D341Med (cell line): Measurements from ENCODE around the gene FOXK2.

Source experiments
- DNase-seq: peaks from one replicate; pipeline ENCODE4 v3.0.0; 2012; ENCODE audit warnings: low spot score

FOXK2 gene

DNA sequence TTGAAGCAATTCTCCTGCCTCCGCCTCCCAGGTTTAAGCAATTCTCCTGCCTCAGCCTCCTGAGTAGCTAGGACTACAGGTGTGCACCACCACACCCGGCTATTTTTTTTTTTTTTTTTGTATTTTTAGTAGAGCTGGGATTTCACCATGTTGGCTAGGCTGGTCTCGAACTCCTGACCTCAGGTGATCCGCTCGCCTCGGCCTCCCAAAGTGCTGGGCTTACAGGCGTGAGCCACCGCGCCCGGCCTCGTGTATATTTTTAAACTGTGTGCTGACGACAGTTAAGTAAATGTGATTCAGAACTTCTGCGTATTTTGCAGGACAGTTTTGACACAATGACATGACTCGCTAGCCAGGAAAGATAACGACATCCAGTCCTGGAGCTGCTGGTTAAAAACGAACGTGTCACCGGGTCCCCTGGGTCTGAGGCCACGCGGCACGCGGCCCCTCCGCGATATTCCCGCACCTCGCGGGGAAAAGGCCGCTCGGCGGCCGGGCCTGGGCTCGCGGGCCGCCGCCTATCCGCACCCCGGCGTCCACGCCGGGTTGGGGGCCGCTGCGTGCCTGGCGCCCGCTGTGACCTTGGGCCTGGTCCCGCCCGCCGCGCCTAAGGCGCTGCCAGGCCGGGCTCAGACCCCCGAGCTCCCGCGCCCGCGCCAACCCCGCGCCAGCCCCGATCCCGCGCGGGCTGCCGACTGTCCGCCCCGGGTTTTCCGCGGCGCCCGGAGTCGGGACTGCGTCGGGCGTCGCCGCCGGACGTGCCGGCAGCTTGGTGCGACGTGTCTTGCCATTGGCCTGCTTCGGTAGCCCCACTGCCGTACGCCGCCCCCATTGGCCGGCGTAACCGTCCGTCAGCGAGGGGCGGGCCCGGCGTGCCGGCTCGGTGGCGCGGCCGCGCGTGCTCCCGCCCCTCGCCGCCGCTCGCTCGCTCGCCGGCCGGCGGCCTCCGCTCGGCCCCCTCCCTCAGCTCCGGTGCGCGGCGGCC, at the start of gene FOXK2:
Gene FOXK2, plus strand, starts transcription at position 907 of the 985 bp plus-strand sequence. CDS start 157 bp downstream, outside the sequence.
- DNase-seq = peak; percentile 100

- no peak for DNase-seq
These were observed 49.5 kb upstream of the FOXK2 start for GRCh38 chr17:82470065-82470464.

DNA sequence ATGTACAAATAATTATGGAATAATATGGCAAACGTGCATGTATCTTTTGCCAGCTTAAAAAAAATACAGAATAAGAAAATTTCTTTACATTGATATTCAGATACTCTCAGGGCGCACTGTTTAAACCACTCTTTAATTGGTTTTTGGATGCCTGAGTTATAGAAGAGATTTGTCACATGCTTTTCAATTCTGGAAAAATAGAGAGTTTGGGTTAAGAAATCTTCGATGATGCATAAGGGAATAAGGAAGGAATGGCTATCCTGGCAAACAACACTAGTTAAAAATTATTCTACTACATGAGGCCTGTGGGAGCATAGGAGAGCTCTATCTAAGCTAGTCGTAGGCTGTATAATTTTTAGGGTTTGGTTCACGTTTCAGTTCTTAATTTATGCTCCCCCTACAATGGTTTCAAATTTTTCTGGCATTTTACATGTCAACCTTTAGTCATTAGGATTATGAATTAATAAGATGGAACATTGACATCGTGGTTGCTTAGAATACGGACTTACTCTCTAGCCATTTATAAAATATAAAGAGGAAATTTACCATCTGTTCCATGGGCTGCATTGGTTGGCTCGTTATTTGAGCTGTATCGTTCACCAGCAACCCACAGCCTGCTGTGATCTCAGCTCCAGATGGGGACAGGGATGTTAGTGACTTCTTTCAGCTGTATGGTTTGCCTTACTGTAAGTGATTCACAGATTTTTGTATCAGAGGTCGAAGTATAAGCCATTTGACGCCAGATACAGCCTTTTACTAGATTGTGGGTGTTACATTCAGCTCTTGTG, 45.1 kb upstream of the FOXK2 start:
- no peak for DNase-seq

- DNase-seq = no peak
These were observed 44.1 kb upstream of the FOXK2 start for GRCh38 chr17:82475458-82475857.

GRCh38 chr17:82477934-82478333, 41.6 kb upstream of the FOXK2 start:
- DNase-seq = peak; percentile 21

GRCh38 chr17:82479602-82480001, 39.9 kb upstream of the FOXK2 start:
- no peak for DNase-seq

DNA sequence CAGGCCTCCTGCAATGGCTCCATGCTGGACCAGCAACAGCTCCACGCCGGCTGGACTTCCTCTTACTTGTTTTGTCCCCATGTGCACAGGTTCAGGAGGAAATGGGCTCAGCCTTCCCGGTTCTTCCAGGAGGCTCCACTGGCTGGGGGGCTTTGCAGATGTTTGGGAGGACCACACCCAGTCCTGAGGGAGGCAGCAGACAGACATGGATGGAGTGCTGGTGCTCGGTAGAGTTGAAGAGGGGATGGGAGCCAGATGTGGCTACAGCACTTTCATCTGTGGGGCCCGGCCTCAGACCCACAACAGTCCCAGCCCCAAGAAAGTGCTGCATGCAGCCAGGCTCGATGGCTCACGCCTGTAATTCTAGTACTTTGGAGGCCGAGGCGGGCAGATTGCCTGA, 39.2 kb upstream of the FOXK2 start:
- DNase-seq = peak; percentile 28

- no peak for DNase-seq
These were observed 36.3 kb upstream of the FOXK2 start for GRCh38 chr17:82483204-82483660.

DNA sequence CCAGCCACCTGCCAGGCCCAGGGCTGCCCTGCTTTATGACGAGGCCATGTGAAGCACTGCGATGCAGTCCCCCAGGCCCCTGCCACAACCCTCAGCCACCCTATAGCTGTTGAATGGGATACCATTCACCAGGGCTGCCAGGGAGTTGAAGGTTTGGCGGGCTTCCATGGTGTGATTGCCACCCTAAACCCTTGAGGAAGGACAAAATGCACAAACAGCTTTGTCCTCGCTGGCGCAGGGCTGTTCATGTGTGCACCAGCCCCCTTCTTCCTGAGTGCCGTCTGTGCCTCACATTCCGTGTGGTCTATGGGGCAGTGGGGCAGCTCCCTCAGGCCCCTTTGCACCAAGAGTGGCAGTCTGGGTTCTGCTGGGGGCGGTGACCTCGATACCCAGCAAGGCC, 35.7 kb upstream of the FOXK2 start:
- peak; percentile 22 for DNase-seq

DNA sequence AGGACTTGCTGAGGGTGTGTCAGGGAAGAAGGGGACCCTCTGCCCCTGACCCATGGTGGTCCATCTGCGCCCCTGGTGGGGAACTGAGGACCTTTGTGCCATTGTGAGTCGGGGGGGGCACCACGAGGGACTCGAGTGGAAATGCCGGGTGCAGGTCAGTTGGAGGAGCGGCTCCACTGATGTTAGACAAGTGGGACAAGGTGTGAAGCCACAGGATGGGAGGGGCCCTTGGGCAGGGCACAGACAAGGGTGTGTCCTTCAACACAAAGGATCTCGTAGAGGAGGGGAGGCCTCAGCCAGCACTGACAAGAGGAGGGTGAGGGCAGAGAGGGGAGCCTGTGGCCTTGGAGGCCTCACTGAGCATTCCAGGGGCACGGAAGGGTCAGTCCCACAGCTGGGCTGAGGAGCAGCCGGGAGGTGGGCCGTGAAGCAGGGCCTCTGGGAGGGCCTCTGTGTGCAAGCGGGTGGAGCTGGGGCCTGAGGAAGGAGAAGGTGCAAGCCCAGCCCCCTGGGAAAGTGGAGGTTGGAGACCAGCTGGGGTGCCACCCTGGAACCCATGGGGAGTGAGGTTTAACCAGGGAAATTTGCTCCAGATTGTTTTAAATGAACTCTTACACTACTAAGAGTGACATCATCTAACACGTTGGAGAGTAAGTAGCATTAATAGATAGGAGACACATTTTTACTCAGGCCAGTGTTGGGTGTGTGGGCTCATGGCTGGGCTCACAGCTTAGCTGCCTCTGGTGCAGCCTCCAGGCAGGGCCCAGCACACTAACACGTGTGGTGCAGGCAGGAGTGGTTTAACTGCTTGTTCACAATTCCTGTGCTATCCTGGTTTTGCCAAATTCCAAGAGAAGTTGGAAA, 33.1 kb upstream of the FOXK2 start:
- peak; percentile 29 for DNase-seq

GRCh38 chr17:82487910-82488309, 31.6 kb upstream of the FOXK2 start:
- DNase-seq = peak; percentile 44

- DNase-seq = no peak
These were observed 30.4 kb upstream of the FOXK2 start for GRCh38 chr17:82489117-82489516.

- DNase-seq = peak; percentile 29
These were observed 29.6 kb upstream of the FOXK2 start for GRCh38 chr17:82489851-82490511.

DNA sequence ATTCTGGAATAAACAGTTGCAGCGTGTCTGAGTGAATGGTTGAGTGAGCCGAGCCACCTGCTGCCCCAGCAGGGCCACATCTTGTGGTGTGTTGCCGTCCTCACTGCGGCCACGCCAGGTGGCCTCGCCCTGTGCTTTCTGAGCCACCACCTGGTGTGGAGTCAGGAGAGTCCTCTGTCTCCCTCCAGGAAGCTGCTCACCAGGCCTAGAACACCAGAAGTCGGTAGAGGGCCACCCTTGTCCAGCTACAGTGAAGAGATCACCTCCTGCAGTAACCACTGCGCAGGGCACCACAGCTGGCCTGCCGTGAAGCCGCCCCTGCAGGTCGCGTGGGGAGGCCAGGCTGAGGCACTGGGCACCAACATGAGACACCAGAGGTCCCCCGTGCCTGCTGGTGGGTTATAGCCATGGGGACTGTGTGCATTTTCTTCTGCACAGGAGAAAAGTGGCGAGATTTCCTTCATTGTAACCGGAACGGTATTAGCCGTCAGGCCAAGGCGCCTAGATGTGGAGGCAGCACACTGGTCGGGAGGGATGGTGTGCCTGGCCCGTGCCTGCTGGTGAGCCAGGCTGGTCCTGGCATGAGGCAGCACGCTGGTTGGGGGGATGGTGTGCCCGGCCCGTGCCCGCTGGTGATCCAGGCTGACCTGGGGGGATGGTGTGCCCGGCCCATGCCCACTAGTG, 28.9 kb upstream of the FOXK2 start:
- peak; percentile 35 for DNase-seq

DNA sequence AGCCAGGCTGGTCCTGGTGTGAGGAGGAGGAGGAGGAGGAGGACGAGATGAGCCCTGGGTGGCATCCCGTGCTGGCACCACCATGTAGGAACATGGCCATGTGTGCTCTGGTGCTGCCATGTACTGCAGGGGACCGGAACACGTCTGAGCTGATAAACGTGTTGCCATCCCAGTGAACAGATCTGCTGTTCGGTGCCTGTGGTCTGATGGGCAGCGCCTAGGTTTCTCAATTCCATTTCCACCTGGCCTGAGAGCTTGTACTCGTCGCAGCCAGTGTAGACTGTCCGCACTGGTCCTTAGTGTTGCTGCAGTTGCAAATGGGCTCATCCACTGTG, 28.4 kb upstream of the FOXK2 start:
- DNase-seq = no peak

DNA sequence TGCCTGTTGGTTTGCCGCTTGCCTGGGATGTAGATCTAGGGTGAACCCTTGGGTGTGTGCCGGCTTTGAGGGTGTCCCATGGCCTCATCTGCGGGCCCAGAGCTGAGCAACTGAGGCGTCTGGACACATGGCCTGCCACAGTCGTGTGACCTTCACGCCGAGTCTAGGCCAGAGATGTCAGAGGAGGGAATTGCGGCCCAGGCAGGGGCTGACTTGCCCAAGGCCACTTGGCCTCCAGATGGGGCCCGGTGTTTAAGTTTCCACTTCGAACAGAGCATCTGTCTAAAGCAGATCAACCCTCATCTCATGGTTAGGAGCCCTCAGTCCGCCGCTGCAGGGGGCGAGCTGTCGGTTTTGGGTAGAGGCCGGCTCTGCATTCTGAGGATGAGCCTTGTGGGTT, 28.0 kb upstream of the FOXK2 start:
- peak; percentile 30 for DNase-seq

DNA sequence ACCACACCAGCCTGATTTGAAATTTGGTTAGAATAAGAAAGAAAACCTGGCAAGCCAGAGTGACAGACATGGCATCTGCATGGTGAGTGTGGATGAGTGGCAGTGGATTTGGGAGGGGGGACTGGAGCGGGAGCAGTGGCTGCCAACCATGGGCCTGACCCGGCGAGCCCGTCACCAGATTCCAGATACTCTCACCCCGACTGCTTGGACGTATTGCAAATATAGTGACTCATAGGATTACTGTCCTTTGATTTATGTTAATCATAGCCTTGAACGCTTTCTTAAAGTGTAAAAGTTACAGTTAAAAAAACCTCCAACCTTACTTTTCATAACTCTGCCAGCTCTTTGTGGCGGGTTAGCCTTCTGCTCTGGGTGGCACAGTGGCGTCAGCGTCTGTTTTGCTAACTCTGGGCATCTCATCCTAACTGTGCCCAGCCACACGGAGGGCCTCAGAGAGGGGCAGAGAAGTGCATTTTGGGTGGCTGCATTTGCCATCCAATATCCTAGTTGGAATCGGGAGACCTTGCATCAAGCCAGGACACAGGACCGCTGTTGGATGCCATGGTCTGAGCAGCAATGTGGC, 26.8 kb upstream of the FOXK2 start:
- DNase-seq = peak; percentile 37

GRCh38 chr17:82493226-82493781, 26.2 kb upstream of the FOXK2 start:
- DNase-seq = peak; percentile 43

DNA sequence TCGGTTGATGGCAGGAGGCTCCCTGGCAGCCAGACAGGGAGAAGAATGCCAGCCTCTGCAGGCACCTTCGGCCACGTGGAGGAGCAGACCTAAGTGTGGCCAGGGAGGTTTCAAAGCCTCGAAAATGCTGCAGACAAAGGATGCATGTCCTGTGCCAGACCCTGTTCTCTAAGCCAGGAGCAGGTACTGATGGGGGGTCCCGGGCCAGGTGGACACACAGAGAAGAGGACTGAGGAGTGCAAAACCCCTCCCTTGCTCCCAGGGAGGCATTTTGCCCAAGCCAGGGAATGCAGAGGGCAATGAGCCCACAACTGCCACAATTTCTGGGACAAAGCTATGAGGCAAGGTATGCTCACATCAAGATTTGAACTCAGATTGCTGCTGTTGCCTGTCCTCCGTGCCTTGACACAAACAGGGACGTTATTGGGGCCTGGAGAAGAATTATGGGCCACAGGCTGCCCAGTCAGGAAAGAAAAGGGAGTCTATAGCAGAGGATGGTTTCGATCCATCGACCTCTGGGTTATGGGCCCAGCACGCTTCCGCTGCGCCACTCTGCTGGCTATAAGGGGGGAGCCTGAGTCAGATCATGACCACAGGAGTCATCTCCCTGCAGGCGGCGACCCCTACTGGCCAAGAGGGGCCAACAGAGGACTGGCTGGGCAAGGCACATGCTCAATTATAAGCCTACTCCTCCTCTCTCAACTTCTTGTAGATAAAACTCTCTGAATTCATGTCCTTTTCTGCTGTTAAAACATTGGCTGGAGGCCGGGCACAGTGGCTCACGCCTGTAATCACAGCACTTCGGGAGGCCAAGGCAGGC, 25.1 kb upstream of the FOXK2 start:
- DNase-seq = peak; percentile 93
